ENCODE measurements around the gene ARMC6. TPM values are rescaled to one million over a fixed set of nuclear protein-coding genes. Genes with fewer than 3 reads are reported as not detected.

Gene ARMC6
- 35.4 and 44.7 TPM in 2 replicates for total RNA-seq
- 33.9 and 42.4 TPM in 2 replicates for polyA plus RNA-seq
- 32.8 and 38.0 TPM in 2 replicates for polyA plus RNA-seq (2011; cell fraction: cytosol; rRNA removed)
- polyA plus RNA-seq (2011; cell fraction: nucleus; rRNA removed), result 27.2 and 28.9 TPM in 2 replicates
- polyA plus RNA-seq (2012), result 35.8 and 36.5 TPM in 2 replicates
- 36.2 and 41.6 TPM in 2 replicates for polyA minus RNA-seq
- 51.7 TPM for polyA minus RNA-seq (2011; cell fraction: cytosol; rRNA and poly(A)+ RNA removed)
- polyA minus RNA-seq (2011; cell fraction: nucleus; rRNA and poly(A)+ RNA removed), result 14.3 and 14.7 TPM in 2 replicates
- Bru-seq, nascent RNA, result percentile 66 among the genes with signal in this experiment
- percentile 67 among the genes with signal in this experiment for BruChase-seq, experiment 1, labeled RNA remaining after a 6-hour chase
- BruChase-seq, experiment 2, labeled RNA remaining after a 2-hour chase, result percentile 63 among the genes with signal in this experiment
- long read RNA-seq, transcript ARMC6-202 (8 exons, 2,383 nt), result major isoform, 63 of 126 reads
- long read RNA-seq, transcript ARMC6-206 (9 exons, 2,488 nt), result minor isoform, 16 of 126 reads
- long read RNA-seq, transcript ARMC6-201 (8 exons, 2,412 nt), result minor isoform, 12 of 126 reads
- long read RNA-seq, partial matches to known transcripts, result 6 of 126 reads
- long read RNA-seq, other reads (novel, unspliced or antisense), result 28 of 126 reads

GRCh38 chr19:19033426-19034203 lies at the start of gene ARMC6, which contains the start of gene SUGP2:
Gene ARMC6 (plus strand): TSS chr19:19033603. CDS start chr19:19034210, 607 bp downstream.
Gene SUGP2 (minus strand): TSS chr19:19033517. CDS start chr19:19031071, 2,446 bp downstream.
- DNase-seq (ENCODE audit: low read depth, low spot score) (peak; percentile 94), FAIRE-seq (peak; percentile 91)
- H3K79me2 ChIP-seq (ENCODE audit: control insufficient read depth, insufficient read depth, low read length), result peaks cover 62% of the 10 kb centered on the region
- H3K27ac ChIP-seq (ENCODE audit: insufficient read depth, low read depth, low read length), result peak within 1 kb of the TSS; percentile 50
- H3K4me1 ChIP-seq (ENCODE audit: control insufficient read depth, extremely low read depth, insufficient read depth, low read length), result peaks cover 12% of the 10 kb centered on the region
- no TSS peak for BruUV-seq (replicated peaks)
- H4K20me1 ChIP-seq (replicated peaks; ENCODE audit: control insufficient read depth, extremely low read depth, insufficient read depth, low read length), result no peaks in the 10 kb centered on the region
- H3K9me3 ChIP-seq (replicated peaks; ENCODE audit: control insufficient read depth, insufficient read depth, low read length), result no peaks in the 10 kb centered on the region
- H2AFZ ChIP-seq (ENCODE audit: low read depth, low read length), result peak within 1 kb of the TSS; percentile 86
- peak within 1 kb of the TSS; percentile 72 to 96 (median 96) for H3K4me3 ChIP-seq (replicated peaks in 1 of 3; ENCODE audit: insufficient read depth in 1 of 3, low read depth in 1 of 3, low read length in 3 of 3)
- intact Hi-C loops (cut with micrococcal nuclease), result loop anchor here (1.0 kb wide), 1 partner anchor 30 kb away; the partner anchor contains the start of gene SLC25A42
- H3K9ac ChIP-seq (replicated peaks; ENCODE audit: extremely low read depth, insufficient read depth, low read length), result peak within 1 kb of the TSS; percentile 86
- CTCF ChIA-PET, result no interaction called here
- H3K27me3 ChIP-seq (ENCODE audit: control insufficient read depth in 2 of 2, insufficient read depth in 2 of 2, low read length in 2 of 2), result no peaks in the 10 kb centered on the region
- TF ChIP-seq CTCF (IDR thresholded peaks at IDR 0.05; ENCODE audit: extremely low read depth in 1 of 2, insufficient read depth in 1 of 2, low read depth in 1 of 2, low read length in 2 of 2) (no peak), FOS (IDR thresholded peaks at IDR 0.05; ENCODE audit: borderline replicate concordance, insufficient read depth, low read length) (no peak), MYC (IDR thresholded peaks at IDR 0.05; ENCODE audit: low read depth, low read length) (peak; percentile 50), MAX (IDR thresholded peaks at IDR 0.05; ENCODE audit: insufficient read depth, insufficient read length) (peak; percentile 83), POLR2A (IDR thresholded peaks at IDR 0.05; ENCODE audit: low read depth, low read length) (peak; percentile 78), EZH2 (IDR thresholded peaks at IDR 0.05; ENCODE audit: borderline replicate concordance, low read depth, low read length, severe bottlenecking) (no peak), GATA2 (IDR thresholded peaks at IDR 0.05; ENCODE audit: insufficient read depth, insufficient read length, low read depth, low read length) (no peak), POLR2AphosphoS5 (IDR thresholded peaks at IDR 0.05; ENCODE audit: insufficient read depth, low read depth, low read length) (peak; percentile 82), JUN (IDR thresholded peaks at IDR 0.05; ENCODE audit: borderline replicate concordance, insufficient read depth, insufficient read length, low read depth) (no peak)
- dilution Hi-C loops (cut with MboI; ENCODE audit: extremely low pct_ligation_motif_present, low sequenced_read_pairs), result no loop called here
- no peaks in the 10 kb centered on the region for H3K9me1 ChIP-seq (replicated peaks; ENCODE audit: control insufficient read depth, extremely low read depth, insufficient read depth, low read length)
- H3K36me3 ChIP-seq (ENCODE audit: control insufficient read depth in 2 of 2, extremely low read depth in 1 of 2, insufficient read depth in 2 of 2, low read length in 2 of 2), result peaks cover 3 to 5% of the 10 kb centered on the region in 2 experiments
- H3K4me2 ChIP-seq (ENCODE audit: insufficient read depth, low read length), result peak within 1 kb of the TSS; percentile 90
- POLR2A ChIA-PET, result no interaction called here

Data from endothelial cell of umbilical vein (primary cell).